PC-9 (cell line): Measurements from ENCODE around the gene ARHGAP6. TPM values are rescaled to one million over a fixed set of nuclear protein-coding genes. Genes with fewer than 3 reads are reported as not detected.

ENCODE experiments used
- BruUV-seq: library from RNA; stranded (reverse); fragments of 400-500 nt; replicated peaks from 2 replicates; lab custom pipeline; 2021; lab: Mats Ljungman, UMichigan
- CTCF ChIA-PET: fragments of 300-600 bp; sonication (Branson Sonifier 250); formaldehyde crosslinking; loops from one replicate; lab custom pipeline; 2022; ENCODE audit warnings: antibody characterized with exemption; lab: Charles Lee
- POLR2A ChIA-PET: fragments of 300-600 bp; sonication (Branson Sonifier 250); formaldehyde crosslinking; loops from one replicate; lab custom pipeline; 2022; ENCODE audit warnings: antibody characterized with exemption; ENCODE audit not compliant: unreplicated experiment; lab: Charles Lee
- DNase-seq, 2 experiments: peaks; one replicate each; pipeline versions ENCODE4 v3.0.0 to v3.0.0-alpha.2; 2015 to 2022; ENCODE audit warnings: mixed read lengths in 1 of 2
- H2AFZ ChIP-seq: fragments of 200-600 bp; sonication (generic); 2 replicates; pipeline ENCODE4 v1.8.1; 2017; ENCODE audit warnings: antibody characterized with exemption
- H3F3A ChIP-seq: fragments of 200-600 bp; sonication (generic); 2 replicates; pipeline ENCODE4 v1.8.1; 2017; ENCODE audit warnings: antibody characterized with exemption, mild to moderate bottlenecking, low read depth; ENCODE audit not compliant: insufficient read depth
- H3K27ac ChIP-seq: fragments of 200-600 bp; sonication (generic); 2 replicates; pipeline ENCODE4 v1.6.1; 2016; ENCODE audit warnings: mixed run types
- H3K27me3 ChIP-seq: fragments of 200-600 bp; sonication (generic); 2 replicates; pipeline ENCODE4 v1.6.1; 2016; ENCODE audit warnings: low read depth, mixed run types; ENCODE audit not compliant: insufficient read depth
- H3K36me3 ChIP-seq: fragments of 200-600 bp; sonication (generic); 2 replicates; pipeline ENCODE4 v1.6.1; 2016; ENCODE audit warnings: low read depth, mixed run types
- H3K4me1 ChIP-seq: fragments of 200-600 bp; sonication (generic); replicated peaks from 2 replicates; pipeline ENCODE4 v1.6.1; 2016; ENCODE audit warnings: mixed run types; ENCODE audit not compliant: insufficient read depth
- H3K4me2 ChIP-seq: fragments of 200-600 bp; sonication (generic); 2 replicates; pipeline ENCODE4 v1.6.1; 2017; ENCODE audit warnings: mixed run types
- H3K4me3 ChIP-seq: fragments of 200-600 bp; sonication (generic); 2 replicates; pipeline ENCODE4 v1.6.1; 2016; ENCODE audit warnings: mixed run types
- H3K79me2 ChIP-seq: fragments of 200-600 bp; sonication (generic); 2 replicates; pipeline ENCODE4 v1.6.1; 2017; ENCODE audit warnings: low read depth, mixed run types
- H3K9me2 ChIP-seq: fragments of 200-600 bp; sonication (generic); 2 replicates; pipeline ENCODE4 v1.8.1; 2017; ENCODE audit warnings: mild to moderate bottlenecking; ENCODE audit not compliant: insufficient read depth
- H3K9me3 ChIP-seq: fragments of 200-600 bp; sonication (generic); 2 replicates; pipeline ENCODE4 v1.8.1; 2016; ENCODE audit warnings: low read depth; ENCODE audit not compliant: insufficient read depth
- H4K20me1 ChIP-seq: fragments of 200-600 bp; sonication (generic); 2 replicates; pipeline ENCODE4 v1.8.1; 2017; ENCODE audit not compliant: insufficient read depth
- CTCF ChIP-seq: fragments of 200-600 bp; sonication (generic); conservative IDR thresholded peaks from 2 replicates; pipeline ENCODE4 v1.6.1; 2017; ENCODE audit warnings: mixed run types, antibody characterized with exemption, mild to moderate bottlenecking, moderate library complexity
- EZH2 ChIP-seq: fragments of 200-600 bp; sonication (generic); IDR thresholded peaks from 2 replicates; pipeline ENCODE4 v1.8.0; 2017; ENCODE audit warnings: antibody characterized with exemption, low read depth
- intact Hi-C: fragments of 100-400 bp; cut with micrococcal nuclease; formaldehyde crosslinking; loops from one replicate; pipeline ENCODE4 v1.10.0; 2022; ENCODE audit not compliant: unreplicated experiment
- total RNA-seq: library from RNA; stranded (reverse); gene quantifications from 2 replicates; pipeline ENCODE4 v1.2.3, GENCODE V29; 2021

The ARHGAP6 gene
- total RNA-seq, 1 experiment from 2014 or later, result not detected

DNA sequence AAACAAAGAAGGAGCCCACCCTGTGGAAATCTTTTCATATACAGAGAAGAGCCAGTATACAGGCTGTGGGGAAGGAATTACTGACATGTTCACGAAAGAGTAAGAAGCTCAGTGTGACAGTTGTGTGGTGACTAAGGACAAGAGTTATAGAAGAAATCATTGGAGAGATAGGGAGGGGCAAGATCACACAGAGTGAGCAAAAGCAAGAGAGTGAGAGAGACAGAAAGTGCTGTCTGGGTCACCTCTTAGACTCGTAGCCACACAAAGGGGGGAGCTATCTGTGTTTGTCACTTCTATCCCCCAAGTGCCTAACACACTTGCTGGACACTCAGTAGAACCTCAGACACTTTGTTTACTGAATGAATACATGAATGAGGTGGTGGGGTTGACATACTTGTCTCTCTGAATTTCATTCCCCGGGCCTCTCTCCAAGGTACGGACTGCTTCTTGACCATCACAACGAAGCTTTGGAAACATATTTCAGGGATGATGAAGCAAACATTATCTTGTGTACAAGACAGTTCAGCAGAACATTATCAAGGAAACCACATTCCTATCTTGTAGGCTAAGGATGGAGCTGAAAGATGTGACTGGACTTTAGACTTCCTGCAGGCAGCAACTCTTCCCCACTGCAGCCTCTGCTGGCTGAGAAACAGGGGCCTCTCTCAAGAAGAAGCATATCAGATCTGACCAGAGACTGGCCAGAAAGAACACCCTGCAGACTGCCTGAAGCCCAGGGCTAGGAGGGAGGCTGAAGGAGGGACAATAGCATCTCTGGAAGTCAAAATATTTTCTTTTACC is 204.3 kb downstream of the ARHGAP6 start:
- POLR2A ChIA-PET, result no interaction called here
- Histone ChIP-seq H3K27me3 (no peaks in the 10 kb centered on the region), H3K4me2 (no peak overlapping the region), H3K9me3 (no peaks in the 10 kb centered on the region), H3K36me3 (no peaks in the 10 kb centered on the region), H3K9me2 (no peaks in the 10 kb centered on the region), H3K4me3 (no peak overlapping the region), H3K4me1 (no peaks in the 10 kb centered on the region), H3K27ac (no peak overlapping the region), H2AFZ (no peak overlapping the region), H4K20me1 (no peaks in the 10 kb centered on the region), H3F3A (no peaks in the 10 kb centered on the region), H3K79me2 (no peaks in the 10 kb centered on the region)
- CTCF ChIA-PET, result no interaction called here
- BruUV-seq, result no TSS peak
- no peak for DNase-seq
- TF ChIP-seq EZH2 (no peak), CTCF (no peak)
- intact Hi-C loops, result no loop called here

- DNase-seq, result no peak
- no peaks in the 10 kb centered on the region for H3K9me2 ChIP-seq
- intact Hi-C loops, result no loop called here
- no peak for TF ChIP-seq CTCF
- no peak for TF ChIP-seq EZH2
- no peaks in the 10 kb centered on the region for H3K36me3 ChIP-seq
- no peaks in the 10 kb centered on the region for H3F3A ChIP-seq
- H3K27ac ChIP-seq, result no peak overlapping the region
- no peak overlapping the region for H3K4me2 ChIP-seq
- H3K4me3 ChIP-seq, result no peak overlapping the region
- BruUV-seq, result no TSS peak
- CTCF ChIA-PET, result no interaction called here
- POLR2A ChIA-PET, result no interaction called here
- no peaks in the 10 kb centered on the region for H3K79me2 ChIP-seq
- no peaks in the 10 kb centered on the region for H4K20me1 ChIP-seq
- no peaks in the 10 kb centered on the region for H3K27me3 ChIP-seq
- no peaks in the 10 kb centered on the region for H3K9me3 ChIP-seq
- H3K4me1 ChIP-seq, result no peaks in the 10 kb centered on the region
- no peak overlapping the region for H2AFZ ChIP-seq
These were observed 205.4 kb downstream of the ARHGAP6 start for GRCh38 chrX:11460347-11460746.

DNA sequence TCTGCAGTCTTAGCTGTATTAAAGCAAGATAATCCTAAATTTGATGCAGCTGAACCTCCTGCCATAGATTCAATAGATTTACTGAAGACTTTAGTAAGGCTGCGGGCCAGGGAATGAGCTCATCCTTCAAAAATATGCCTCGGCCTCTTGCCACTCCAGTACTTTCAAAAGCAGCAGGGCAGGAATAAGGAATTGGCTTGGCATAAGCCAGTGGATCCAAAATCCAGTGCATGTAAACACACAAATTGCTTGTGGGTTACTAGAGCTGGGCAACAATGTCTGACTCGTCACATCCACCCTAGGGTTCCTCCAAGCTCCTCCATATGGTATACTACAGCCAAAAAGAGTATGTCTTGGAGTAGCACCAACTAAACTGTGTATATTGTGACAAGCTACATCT is 207.6 kb downstream of the ARHGAP6 start:
- Histone ChIP-seq H3F3A (no peaks in the 10 kb centered on the region), H3K9me2 (no peaks in the 10 kb centered on the region), H3K27me3 (no peaks in the 10 kb centered on the region), H3K9me3 (no peaks in the 10 kb centered on the region), H3K79me2 (no peaks in the 10 kb centered on the region), H3K4me2 (no peak overlapping the region), H3K4me1 (no peaks in the 10 kb centered on the region), H3K36me3 (no peaks in the 10 kb centered on the region), H2AFZ (no peak overlapping the region), H3K27ac (no peak overlapping the region), H4K20me1 (no peaks in the 10 kb centered on the region), H3K4me3 (no peak overlapping the region)
- intact Hi-C loops, result no loop called here
- ChIA-PET CTCF (no interaction called here), POLR2A (no interaction called here)
- no TSS peak for BruUV-seq
- no peak for TF ChIP-seq EZH2
- no peak for TF ChIP-seq CTCF
- DNase-seq, result no peak
